Left kidney (tissue), 2 donors: ENCODE data around the gene SP3. TPM values are rescaled to one million over a fixed set of nuclear protein-coding genes. Genes with fewer than 3 reads are reported as not detected.

Experiments
- DNase-seq: peaks from one replicate; pipeline ENCODE4 v3.0.0-alpha.2; 2013
- polyA plus RNA-seq: library from polyadenylated mRNA; unstranded; fragments of 120-200 nt; gene quantifications from one replicate; pipeline ENCODE4 v1.2.1, GENCODE V29; 2013; ENCODE audit not compliant: insufficient read length

Gene SP3
- polyA plus RNA-seq, 1 donor: 129 TPM

DNA sequence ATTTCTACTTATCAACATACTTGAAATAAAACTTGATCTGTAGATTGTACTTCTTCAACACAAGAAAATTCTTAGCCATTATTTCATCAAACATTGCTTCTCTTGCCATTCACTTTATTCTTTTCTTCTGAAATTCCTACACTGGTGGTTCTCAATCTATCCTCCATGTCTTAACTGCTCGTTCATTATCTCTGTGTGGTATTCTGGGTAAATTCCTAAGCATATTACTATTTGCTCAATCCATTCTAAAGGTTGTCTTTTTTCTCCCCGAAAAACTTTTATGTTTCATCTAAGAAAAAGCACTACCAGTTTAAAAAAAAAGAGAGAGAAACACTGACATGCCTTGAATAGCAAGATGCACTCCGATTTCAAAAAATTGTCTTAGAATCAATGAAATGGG is 18.0 kb downstream of the SP3 start:
- DNase-seq: no peak

DNA sequence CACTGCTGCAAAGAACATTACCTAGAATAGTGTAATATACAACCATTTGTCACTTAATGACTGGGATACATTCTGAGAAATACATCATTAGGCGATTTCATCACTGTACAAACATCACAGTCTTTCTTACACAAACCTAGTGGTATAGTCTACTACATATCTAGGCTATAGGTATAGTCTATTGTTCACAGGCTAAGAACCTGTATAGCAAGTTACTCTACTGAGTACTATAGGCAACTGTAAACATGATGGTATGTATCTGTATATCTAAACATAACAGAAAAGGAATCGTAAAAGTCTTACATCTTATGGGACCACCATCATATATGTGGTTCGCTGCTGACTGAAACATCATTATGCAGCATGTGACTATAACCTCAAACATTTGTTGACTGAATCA is 21.4 kb downstream of the SP3 start:
- no peak for DNase-seq

DNA sequence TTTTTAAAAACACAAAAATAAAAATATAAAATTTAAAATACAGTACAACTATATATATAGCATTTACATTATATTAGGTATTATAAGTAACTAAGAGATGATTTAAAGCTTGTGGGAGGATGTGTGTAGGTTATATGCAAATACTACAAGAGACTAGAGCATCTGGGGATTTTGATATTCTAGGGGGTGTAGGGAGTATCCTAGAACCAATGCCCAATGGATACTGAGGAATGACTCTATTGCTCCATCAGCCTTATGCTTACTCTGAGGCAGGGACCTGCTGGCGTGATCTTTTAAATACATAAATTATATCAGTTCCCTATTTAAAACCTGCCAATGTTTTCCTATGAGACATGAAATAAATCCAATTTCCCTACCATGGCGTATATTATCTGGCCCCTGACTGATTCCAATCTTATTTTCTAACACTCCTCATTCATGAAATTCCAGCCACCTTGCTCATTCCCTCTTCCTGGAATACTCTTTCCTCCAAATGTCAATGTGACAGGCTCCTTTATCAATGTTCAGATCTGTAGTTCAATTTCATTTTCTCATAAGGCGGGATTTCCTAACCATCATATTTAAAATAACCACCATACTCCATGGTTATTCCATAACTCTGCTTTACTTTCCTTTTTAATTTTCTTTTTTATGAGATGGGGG is 22.2 kb downstream of the SP3 start:
- DNase-seq: no peak

DNA sequence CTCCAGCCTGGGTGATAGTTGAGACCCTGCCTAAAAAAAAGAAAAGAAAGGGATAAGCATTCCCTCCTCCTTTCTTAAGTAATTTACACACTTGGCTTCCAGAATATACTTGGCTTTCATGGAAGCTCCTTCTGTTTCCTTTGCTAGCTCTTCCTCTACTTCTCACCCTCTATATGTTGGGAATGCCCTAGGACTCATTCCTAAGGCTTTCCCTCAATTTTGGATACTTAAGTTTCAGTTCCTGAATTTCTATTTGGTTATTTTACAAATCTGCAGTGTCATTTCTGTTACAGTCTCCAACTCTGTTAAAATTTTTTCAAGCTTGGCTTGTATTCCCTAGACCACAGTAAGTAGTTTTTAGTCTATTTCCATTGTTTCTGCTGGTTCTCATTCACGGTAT is 23.6 kb downstream of the SP3 start:
- DNase-seq: no peak

DNA sequence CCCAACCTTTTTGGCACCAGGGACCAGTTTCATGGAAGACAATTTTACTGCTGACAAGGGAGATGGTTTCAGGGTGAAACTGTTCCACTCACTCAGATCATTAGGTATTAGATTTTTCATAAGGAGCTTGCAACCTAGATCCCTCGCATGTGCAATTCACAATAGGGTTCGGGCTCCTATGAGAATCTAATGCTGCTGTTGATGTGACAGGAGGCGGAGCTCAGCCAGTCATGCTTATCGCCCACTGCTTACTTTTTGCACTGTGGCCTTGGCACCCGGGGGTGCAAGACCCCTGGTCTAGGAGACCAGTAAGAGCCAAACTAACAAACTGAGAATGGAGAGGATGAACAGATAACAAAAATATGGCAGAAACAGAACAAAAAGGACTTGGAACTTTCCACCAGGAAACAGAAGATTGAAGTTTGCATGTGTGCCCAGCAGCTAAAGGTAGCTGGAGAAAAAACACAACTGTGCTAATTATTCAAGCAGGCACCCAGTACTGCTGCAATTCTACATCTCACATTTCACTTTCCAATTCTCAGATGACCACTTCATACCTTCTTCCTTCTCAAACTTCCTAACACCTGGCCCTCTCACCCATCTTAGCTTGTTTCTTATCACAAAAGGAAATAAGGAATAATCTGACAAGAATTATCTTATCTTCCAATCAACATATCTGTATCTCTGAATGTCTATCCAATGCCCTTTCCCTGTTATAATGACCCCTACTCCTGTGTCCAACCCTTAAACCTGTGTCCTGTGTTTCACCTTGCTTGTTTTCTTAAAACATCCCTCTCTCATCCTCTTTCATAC is 24.8 kb downstream of the SP3 start:
- DNase-seq: no peak

DNA sequence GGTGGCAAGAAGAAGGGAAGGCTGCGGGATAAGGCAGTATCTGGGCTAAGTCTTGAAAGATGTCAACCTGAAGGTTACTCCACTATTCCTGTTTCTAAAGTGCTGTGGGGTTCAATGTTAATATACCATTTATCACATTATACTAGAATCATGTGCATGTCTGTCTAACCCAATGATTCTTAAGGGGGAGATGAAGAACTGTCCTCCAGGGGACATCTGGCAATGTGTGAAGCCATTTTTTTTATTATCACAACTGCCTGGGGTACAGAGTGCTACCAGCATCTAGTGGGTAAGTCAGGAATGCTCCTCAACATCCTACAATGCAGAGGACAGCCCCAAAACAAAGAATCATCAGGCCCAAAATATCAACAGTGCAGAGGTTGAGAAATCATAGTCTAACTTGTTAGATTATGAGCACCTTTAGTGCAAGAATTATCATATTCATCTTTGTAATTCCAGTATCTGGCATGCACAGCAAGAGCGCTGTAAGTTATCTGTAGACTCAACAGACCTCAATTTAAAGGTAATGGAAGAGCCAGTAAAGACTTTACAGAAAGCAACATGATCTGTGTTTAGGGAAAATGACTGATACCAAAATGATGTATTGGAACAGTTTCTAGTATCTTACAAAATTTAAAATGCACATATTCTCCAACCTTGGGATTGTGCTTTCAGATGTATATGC is 26.3 kb downstream of the SP3 start:
- DNase-seq: no peak

DNA sequence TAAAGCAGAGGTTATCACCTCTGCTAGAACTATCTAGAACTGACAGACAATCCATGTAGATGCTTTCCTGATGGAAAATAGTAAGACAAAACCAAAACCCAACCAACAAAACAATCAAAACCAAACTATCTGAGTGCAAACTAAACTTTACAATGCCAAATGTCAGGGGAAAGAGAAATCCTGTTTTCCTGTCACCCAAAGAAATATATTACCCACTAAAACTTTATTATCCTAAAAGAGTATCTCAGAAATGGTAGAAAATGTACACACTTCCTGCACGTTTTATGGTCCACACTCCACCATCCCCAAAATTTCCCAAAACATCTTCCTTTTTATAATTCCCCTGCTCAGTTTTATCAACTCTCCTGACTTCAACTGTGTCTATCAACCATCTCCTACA is 29.9 kb downstream of the SP3 start:
- no peak for DNase-seq

DNA sequence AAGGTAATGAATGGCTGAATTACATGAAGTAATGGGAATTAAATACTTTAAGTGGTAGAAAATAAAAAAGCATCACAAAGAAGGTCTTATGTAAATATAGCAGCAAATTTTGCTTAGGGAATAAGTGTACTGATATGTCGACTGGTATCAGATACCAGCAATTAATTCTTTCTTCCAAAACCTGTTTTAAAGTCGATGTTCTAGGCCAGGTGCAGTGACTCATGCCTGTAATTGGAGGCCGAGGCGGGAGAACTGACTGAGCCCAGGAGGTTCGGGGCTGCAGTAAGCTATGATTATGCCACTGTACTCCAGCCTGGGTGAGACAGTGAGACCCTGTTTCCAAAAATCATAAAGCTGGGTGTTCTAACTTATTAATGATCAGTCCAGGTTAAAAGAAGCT is 30.3 kb downstream of the SP3 start:
- no peak for DNase-seq

DNA sequence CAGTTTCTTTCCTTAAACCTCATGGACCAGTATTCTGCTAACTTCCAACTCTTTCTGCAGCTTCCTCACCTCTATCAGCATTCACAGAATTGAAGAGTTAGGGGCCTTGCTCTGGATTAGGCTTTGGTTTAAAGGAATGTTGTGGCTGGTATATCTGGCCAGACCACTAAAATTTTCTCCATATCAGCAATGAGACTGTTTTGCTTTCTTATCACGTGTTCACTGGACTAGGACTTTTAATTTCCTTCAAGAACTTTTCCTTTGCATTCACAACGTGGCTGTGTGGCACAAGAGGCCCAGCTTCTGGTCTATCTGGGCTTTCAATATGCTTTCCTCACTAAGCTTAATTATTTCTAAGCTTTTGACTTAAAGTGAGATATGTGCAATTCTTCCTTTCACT is 33.4 kb downstream of the SP3 start:
- DNase-seq: no peak

DNA sequence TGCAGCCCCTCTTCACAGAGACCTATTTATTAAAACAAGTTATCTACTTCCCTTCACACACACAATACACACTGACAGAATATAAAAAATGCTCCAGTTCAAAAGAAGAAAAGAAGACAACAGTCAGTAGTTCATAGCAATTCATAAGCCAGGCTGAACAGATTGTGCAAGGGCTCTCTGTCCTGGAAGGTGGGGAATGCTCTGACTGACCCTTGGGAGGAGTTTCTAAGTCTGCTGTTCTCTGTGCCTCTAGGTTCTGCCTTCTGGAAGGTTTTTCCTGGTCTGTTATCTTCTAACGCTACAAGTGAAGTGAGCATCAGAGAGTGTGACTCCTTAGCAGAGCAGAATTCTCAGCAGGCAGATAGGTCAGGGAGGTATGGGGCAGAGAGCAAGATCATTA is 35.7 kb downstream of the SP3 start:
- DNase-seq: no peak

DNA sequence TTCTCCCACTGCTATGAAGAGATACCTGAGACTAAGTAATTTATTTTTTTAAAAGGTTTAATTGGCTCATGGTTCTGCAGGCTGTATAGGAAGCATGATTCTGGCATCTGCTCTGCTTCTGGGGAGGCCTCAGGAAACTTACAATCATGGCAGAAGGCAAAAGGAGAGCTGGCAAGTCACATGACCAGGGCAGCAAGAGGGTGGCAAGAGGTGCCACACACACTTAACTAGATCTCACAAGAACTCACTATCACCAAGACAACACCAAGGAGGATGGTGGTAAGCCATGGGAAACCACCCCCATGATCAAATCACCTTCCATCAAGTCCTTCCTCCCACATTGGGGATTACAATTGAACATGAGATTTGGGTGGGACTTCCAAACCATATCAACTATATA is 38.3 kb downstream of the SP3 start:
- DNase-seq: no peak

DNA sequence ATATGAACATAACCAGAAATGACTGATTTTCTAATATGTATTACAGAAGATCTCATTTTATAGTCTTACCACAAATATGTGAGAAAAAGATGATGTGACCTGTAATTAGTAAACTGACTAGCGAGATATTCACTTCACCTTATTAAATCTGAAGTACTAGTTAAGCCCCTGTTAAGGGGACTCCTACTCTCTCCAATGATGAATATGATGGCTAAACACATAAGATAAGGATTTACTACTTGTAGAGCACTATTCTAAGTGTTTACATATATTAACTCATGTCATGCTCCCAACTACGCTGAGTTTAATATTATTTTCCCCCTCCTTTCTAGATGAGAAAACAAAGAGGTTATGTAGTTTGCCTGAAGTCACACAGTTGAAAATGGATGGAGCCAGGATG is 40.9 kb downstream of the SP3 start:
- no peak for DNase-seq

DNA sequence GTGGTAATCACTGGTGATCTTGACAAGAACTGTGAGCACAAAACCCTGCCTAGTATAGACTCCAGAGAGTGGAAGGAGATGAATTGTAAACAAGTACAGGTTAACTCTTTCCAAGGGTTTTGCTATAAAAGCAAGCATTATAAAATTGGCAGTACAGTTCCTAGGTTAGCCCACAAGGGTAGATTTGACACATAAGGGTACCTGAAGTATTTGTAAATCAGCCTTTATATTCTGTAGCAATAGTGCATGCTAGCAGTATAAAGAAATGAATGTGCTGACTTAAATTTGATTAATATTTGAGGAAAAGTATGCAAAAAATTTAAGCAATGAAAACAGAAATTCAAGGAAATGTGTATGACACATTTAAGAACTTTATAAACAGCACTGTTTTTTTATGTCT is 42.4 kb downstream of the SP3 start:
- DNase-seq: no peak

DNA sequence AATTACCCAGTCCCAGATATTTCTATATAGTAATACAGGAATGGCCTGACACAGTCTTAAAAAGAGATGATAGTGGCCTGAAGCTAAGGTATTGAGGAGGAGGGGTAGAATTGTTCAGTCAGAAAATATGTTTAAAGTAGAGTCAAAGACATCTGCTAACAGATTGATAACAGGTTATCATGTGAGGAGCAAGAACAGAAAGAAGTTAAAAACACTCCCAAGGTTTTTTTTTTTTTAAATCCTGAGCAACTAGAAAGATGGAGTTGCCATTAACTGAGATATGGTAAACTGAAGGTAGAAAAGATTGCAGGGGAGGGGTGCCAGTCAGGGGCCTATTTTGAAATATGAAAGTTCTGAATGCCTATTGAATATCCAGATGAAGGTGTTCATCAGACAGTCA is 43.1 kb downstream of the SP3 start:
- DNase-seq: no peak

DNA sequence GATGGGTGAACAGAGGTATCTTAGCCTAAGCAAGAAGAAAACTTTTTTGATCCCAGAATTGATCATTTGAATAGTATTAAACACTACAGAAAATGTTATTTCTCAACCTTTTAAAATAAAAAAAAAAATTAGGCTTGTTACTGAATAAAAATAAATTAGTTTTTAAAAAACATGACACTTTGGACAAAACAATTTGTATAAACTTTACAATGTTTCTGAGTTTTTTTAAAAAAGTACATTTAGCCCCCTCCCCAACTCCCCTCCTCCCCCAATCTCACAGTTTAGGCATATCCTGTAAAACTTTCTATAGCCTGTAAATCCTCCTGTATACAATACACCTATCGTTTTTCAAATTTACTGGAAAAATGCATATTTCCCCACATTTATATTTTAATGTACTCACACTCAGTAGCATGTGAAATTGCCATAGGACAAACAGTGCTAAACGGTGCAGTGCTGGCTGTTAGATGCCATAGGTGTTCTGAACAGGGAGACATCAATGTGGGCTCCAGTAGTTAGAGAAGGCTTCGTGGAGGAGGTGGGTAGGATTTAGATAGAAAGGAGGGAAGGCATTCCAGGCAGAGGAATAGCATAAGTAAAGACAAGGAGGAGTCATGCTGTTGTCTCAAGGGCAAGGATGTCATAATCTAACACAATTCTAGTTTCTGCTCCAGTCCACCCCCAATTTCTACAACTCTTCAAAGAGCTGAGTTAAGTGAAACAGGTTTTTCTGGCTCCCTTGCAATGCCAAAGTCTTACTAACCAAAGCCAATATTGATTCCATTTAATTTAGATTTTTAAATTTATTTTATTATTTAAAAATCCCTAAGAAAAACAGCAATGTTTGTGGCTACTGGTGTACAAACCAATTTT is 50.9 kb downstream of the SP3 start:
- DNase-seq: no peak

DNA sequence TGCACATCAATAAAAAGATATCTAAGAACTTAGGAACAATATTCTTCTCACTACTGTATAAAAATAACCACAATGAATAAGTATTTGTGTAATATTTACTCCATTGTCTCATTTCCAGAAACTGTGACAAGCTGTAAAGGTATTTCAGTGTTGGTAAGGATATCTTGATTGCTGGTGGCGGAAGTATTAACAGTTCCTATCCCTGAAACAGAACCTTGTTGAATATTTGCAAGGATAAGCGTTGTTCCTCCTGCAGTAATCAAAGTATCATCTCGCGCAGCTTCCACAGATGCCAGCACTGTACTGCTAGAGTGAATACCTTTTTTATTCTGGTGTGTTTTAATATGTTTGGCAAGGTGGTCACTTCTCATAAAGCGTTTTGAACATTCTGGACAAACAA is 55.3 kb downstream of the SP3 start:
- no peak for DNase-seq

DNA sequence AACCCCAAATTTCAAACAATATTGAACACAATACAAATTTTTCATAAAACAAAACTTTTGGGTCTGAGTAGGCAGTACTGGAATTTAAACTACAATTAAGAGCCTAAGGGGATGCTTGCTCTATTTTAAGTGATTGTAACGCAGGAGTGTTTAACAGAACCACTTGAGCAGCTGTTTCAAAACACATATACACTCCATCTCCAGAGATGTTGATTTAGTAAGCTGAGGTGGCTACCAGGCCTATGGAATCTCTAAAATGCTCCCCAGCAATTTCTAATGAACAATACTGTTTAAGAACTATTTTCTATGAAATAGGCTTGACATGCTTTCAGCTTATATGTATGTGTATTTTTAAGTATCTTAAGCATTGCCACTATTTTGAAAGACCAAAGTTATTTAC is 58.5 kb downstream of the SP3 start:
- DNase-seq: no peak

DNA sequence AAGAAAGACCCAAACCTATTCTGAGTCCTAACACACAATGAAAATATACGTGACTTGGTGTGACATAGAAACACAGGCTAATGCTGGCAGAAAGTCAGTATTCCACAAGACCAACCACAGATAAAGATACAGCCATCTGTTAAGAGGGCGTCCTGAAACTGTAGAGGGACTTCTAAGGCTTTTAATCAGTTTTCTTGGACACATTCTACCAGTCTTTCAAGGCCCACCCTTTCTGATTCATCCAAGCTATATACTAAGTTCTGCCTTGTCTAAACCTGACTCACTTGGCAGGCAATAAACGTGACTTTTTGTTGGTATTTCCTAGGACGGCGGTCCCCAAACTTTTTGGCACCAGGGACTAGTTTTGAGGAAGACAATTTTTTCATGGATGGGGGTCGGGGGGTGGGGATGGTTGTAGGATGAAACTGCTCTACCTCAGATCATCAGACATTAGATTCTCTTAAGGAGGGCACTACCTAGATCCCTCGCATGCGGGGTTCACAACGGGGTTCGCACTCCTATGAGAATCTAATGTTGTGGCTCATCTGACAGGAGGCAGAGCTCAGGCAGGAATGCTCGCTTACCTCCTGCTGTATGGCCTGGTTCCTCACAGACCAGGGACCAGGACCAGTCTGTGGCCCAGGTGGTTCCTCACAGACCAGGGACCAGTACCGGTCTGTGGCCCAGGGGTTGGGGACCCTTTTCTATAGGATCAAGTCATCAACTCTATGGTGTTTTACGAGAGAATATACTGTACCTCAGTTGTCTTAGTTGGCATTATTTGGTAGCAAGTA is 61.4 kb downstream of the SP3 start:
- no peak for DNase-seq

DNA sequence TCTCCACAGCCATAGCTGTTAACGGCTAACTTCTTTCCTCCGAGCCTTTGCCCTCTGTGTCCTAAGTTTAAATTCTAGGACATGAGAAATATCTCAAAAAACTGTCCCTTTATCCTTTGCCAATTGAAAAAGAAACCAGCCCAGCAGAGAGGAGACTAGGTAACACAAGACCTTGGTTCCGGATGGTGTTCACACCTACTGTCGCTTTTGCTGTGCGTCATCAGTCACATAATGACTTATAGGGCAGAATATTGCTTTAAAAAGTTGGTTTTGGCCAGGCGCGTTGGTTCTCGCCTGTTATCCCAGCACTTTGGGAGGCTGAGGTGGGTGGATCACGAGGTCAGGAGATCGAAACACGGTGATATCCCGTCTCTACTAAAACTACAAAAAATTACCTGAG is 66.2 kb downstream of the SP3 start:
- DNase-seq: no peak

DNA sequence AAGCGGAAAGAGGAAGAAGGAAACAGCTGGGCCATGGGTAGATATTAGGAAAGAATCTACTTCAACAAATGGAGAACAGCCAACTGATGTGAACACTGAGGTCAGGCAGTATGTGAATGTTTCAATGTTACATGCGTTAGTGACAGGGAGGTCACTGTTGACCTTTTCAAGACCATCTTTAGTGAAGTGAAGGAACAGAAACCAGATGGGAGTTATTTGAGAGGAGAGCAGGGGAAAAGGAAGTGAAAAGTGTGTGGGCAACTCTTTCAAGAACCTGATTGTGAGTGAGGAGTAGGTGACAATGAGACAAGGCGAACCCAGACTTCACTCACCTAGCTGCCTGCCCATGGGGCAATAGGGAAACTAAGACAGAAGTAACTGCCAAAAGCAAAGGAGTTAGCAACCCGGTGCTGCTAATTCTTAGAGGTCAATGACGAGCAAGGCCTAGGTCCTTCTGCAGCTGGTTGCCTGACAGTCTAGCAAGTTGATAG is 67.0 kb downstream of the SP3 start:
- no peak for DNase-seq

DNA sequence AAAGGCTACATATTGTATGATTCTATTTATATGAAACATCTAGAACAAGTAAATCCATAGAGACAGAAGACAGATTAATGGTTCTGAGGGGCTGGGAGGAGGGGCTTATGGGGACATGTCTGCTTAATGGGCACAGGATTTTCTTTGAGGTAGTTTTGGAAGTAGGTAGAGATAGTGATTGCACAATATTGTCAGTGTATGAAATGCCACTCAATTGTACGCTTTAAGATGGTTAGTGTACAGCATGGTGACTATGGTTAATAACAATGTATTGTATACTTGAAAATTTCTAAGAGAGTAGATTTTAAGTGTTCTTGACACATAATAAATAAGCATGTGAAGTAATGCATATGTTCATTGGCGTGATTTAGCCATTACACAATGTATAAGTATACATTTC is 68.4 kb downstream of the SP3 start:
- no peak for DNase-seq
